DND-41 (cell line): ENCODE data around the gene DPEP1.

Experiments
- CTCF ChIP-seq: IDR thresholded peaks from 2 replicates; pipeline ENCODE4 v1.5.1; 2012; ENCODE audit warnings: borderline replicate concordance, low read length, moderate library complexity, mild to moderate bottlenecking; ENCODE audit not compliant: poor library complexity, severe bottlenecking; ENCODE audit errors: extremely low read depth
- EZH2 ChIP-seq: IDR thresholded peaks from 3 replicates; pipeline ENCODE4 v1.6.1; 2012; ENCODE audit warnings: borderline replicate concordance, low read depth, mild to moderate bottlenecking, moderate library complexity, low read length, inconsistent platforms; ENCODE audit not compliant: severe bottlenecking

DNA sequence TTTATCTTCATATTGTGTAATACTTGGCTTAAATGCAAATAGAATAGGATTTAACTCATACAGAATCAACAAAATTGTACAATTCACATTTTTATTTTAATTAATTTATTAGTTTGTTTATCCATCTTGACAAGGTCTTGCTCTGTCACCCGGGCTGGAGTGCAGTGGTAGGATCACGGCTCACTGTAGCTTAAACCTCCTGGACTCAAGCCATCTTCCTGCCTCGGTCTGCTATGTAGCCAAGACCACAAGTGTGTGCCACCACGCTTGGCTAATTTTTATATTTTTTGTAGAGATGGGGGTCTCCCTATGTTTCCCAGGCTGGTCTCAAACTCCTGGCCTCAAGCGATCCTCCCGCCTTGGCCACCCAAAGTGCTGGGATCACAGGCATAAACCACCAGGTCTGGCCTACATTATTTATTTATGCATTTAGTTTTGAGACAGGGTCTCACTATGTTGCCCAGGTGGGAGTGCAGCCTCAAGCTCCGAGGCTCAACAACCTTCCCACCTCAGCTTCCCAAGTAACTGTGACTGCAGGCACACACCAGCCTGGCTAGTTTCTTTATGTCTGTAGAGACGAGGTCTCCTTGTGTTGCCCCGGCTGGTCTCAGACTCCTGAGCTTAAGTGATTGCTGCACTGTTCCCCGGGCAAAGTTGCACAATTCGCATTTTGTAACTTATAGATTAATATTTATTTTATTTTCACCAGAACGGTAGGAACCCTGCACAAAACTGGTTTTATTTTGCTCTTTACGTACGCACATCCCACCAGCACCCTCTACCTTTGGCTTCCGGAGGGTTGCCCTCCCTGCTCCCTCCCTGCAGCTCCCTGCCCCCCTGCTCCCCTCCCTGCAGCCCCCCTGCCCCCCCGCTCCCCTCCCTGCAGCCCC lies 4.9 kb downstream of the DPEP1 start:
- no peak for TF ChIP-seq CTCF
- no peak for TF ChIP-seq EZH2
